IMR-90 (cell line): Measurements from ENCODE around the gene CRACDL. TPM values are rescaled to one million over a fixed set of nuclear protein-coding genes. Genes with fewer than 3 reads are reported as not detected.

Experiments used
- ATAC-seq: fragments of 200-7000 bp; cut with Tn5 transposase; 2 replicates; pipeline ENCODE4 v1.9.1; 2020; ENCODE audit warnings: low read depth, mild to moderate bottlenecking, moderate library complexity
- BruUV-seq: library from RNA; stranded (reverse); fragments of 400-500 nt; replicated peaks from 2 replicates; lab custom pipeline; 2021; lab: Mats Ljungman, UMichigan
- CTCF ChIA-PET: fragments of 300-600 bp; formaldehyde crosslinking; extraction: SDS; loops from one replicate; lab custom pipeline; 2021; ENCODE audit warnings: antibody characterized with exemption; lab: Yijun Ruan, JAX
- POLR2A ChIA-PET: fragments of 300-600 bp; sonication (Branson Sonifier 250); formaldehyde crosslinking; loops from one replicate; lab custom pipeline; 2022; ENCODE audit warnings: antibody characterized with exemption; ENCODE audit not compliant: unreplicated experiment; lab: Charles Lee
- DNase-seq: peaks from one replicate; pipeline ENCODE4 v3.0.0; 2013
- H2AFZ ChIP-seq: replicated peaks from 2 replicates; pipeline ENCODE3; 2013; ENCODE audit warnings: low read length, mild to moderate bottlenecking; ENCODE audit not compliant: poor library complexity
- H2AK5ac ChIP-seq: 2 replicates; pipeline ENCODE4 v1.6.1; 2013; ENCODE audit warnings: low read depth, low read length, inconsistent platforms
- H2AK9ac ChIP-seq: replicated peaks from 2 replicates; pipeline ENCODE3; 2013; ENCODE audit warnings: mild to moderate bottlenecking, low read depth, low read length, moderate library complexity; ENCODE audit not compliant: poor library complexity
- H2BK120ac ChIP-seq: 2 replicates; pipeline ENCODE4 v1.6.1; 2013; ENCODE audit warnings: low read depth, low read length, inconsistent platforms
- H2BK15ac ChIP-seq: 3 replicates; pipeline ENCODE4 v1.6.1; 2013; ENCODE audit warnings: low read depth, low read length, inconsistent platforms
- H2BK20ac ChIP-seq: 2 replicates; pipeline ENCODE4 v1.6.1; 2013; ENCODE audit warnings: low read depth, mild to moderate bottlenecking, inconsistent platforms, low read length, moderate library complexity
- H2BK5ac ChIP-seq: 2 replicates; pipeline ENCODE4 v1.6.1; 2013; ENCODE audit warnings: mild to moderate bottlenecking, low read depth, low read length, inconsistent platforms; ENCODE audit not compliant: poor library complexity, severe bottlenecking
- H3K14ac ChIP-seq: replicated peaks from 2 replicates; pipeline ENCODE4 v1.6.1; 2013; ENCODE audit warnings: low read depth, low read length, inconsistent platforms
- H3K18ac ChIP-seq: 2 replicates; pipeline ENCODE4 v1.6.1; 2013; ENCODE audit warnings: low read depth, low read length, control low read depth
- H3K23ac ChIP-seq: 2 replicates; pipeline ENCODE4 v1.6.1; 2013; ENCODE audit warnings: low read depth, low read length, inconsistent platforms
- H3K27ac ChIP-seq: 2 replicates; pipeline ENCODE4 v1.5.1; 2013; ENCODE audit warnings: mild to moderate bottlenecking, control low read depth, low read length; ENCODE audit not compliant: insufficient read depth
- H3K27me3 ChIP-seq: 2 replicates; pipeline ENCODE4 v1.6.1; 2013; ENCODE audit warnings: low read length; ENCODE audit not compliant: control insufficient read depth, insufficient read depth
- H3K36me3 ChIP-seq: 2 replicates; pipeline ENCODE4 v1.6.1; 2013; ENCODE audit warnings: low read length, mixed read lengths; ENCODE audit not compliant: control insufficient read depth, insufficient read depth
- H3K4ac ChIP-seq: 2 replicates; pipeline ENCODE4 v1.6.1; 2013; ENCODE audit warnings: low read depth, low read length, inconsistent platforms
- H3K4me1 ChIP-seq: 2 replicates; pipeline ENCODE4 v1.6.1; 2013; ENCODE audit warnings: low read length, mixed read lengths; ENCODE audit not compliant: control insufficient read depth, insufficient read depth
- H3K4me2 ChIP-seq: 2 replicates; pipeline ENCODE4 v1.6.1; 2013; ENCODE audit warnings: low read depth, mild to moderate bottlenecking, control low read depth, low read length, moderate library complexity
- H3K4me3 ChIP-seq: 2 replicates; pipeline ENCODE4 v1.5.1; 2013; ENCODE audit warnings: low read depth, mild to moderate bottlenecking, control low read depth, low read length, moderate library complexity; ENCODE audit not compliant: insufficient read depth
- H3K56ac ChIP-seq: 2 replicates; pipeline ENCODE4 v1.6.1; 2013; ENCODE audit warnings: low read length, inconsistent platforms; ENCODE audit not compliant: insufficient read depth; ENCODE audit errors: extremely low read depth
- H3K79me1 ChIP-seq, 2 experiments: 2 replicates each; pipeline ENCODE4 v1.6.1; 2013; ENCODE audit warnings: low read length in 2 of 2, inconsistent platforms in 1 of 2, low read depth in 1 of 2
- H3K9ac ChIP-seq: 2 replicates; pipeline ENCODE4 v1.6.1; 2013; ENCODE audit warnings: low read depth, low read length, control low read depth
- H3K9me1 ChIP-seq: 2 replicates; pipeline ENCODE4 v1.6.1; 2013; ENCODE audit warnings: low read length, inconsistent platforms; ENCODE audit not compliant: insufficient read depth
- H3K9me3 ChIP-seq: 2 replicates; pipeline ENCODE4 v1.6.1; 2013; ENCODE audit warnings: low read length; ENCODE audit not compliant: control insufficient read depth, insufficient read depth
- H4K20me1 ChIP-seq: 2 replicates; pipeline ENCODE4 v1.6.1; 2013; ENCODE audit warnings: low read length, inconsistent platforms; ENCODE audit not compliant: insufficient read depth
- H4K5ac ChIP-seq: 2 replicates; pipeline ENCODE4 v1.6.1; 2013; ENCODE audit warnings: mild to moderate bottlenecking, low read depth, low read length, control low read depth
- H4K8ac ChIP-seq, 2 experiments: 2 replicates each; pipeline ENCODE4 v1.6.1; 2013; ENCODE audit warnings: low read depth in 2 of 2, low read length in 2 of 2, control low read depth in 1 of 2, inconsistent platforms in 1 of 2
- H4K91ac ChIP-seq: 2 replicates; pipeline ENCODE4 v1.6.1; 2013; ENCODE audit warnings: low read depth, low read length, inconsistent platforms; ENCODE audit not compliant: insufficient read depth
- CEBPB ChIP-seq: IDR thresholded peaks from 2 replicates; pipeline ENCODE4 v1.6.1; 2012; ENCODE audit warnings: low read depth, low read length, improper control_type of control experiment
- MAZ ChIP-seq: IDR thresholded peaks from 2 replicates; pipeline ENCODE4 v1.6.1; 2012; ENCODE audit warnings: low read depth, mild to moderate bottlenecking, low read length, improper control_type of control experiment, moderate library complexity, borderline replicate concordance
- SMC3 ChIP-seq: fragments of 150-350 bp; IDR thresholded peaks from 2 replicates; pipeline ENCODE4 v1.6.1; 2016; ENCODE audit warnings: low read depth, mild to moderate bottlenecking, antibody characterized with exemption, low read length, moderate library complexity
- WGBS, 2 experiments: methylation state at CpG; one replicate each; pipeline versions ENCODE4 v1.1.5 to v1.1.7; 2013; ENCODE audit warnings: missing lambda C conversion rate in 2 of 2; ENCODE audit not compliant: insufficient read length in 1 of 2; ENCODE audit errors: extremely low coverage in 2 of 2; 5-methylcytosine and 5-hydroxymethylcytosine counted together
- dilution Hi-C: fragments of 300-500 bp; cut with HindIII; formaldehyde crosslinking; loops from one replicate; pipeline ENCODE4 v1.14.3; 2018; ENCODE audit warnings: low sequenced_read_pairs; ENCODE audit not compliant: unreplicated experiment
- in situ Hi-C: fragments of 300-500 bp; cut with MboI; formaldehyde crosslinking; loops from 3 replicates; pipeline ENCODE4 v1.14.3; 2019; ENCODE audit warnings: low sequenced_read_pairs, inconsistent platforms, mixed read lengths
- intact Hi-C: fragments of 100-400 bp; cut with micrococcal nuclease; formaldehyde crosslinking; loops from 2 replicates; pipeline ENCODE4 v1.10.0; 2022
- polyA plus RNA-seq, 3 experiments: library from polyadenylated mRNA; depleted of rRNA; stranded (reverse); fragments of >200 nt; gene quantifications; 2 replicates each; pipeline ENCODE4 v1.2.3, GENCODE V29; 2012; ENCODE audit warnings: low replicate concordance in 1 of 3
- total RNA-seq: library from RNA; depleted of rRNA; stranded (reverse); fragments of >200 nt; gene quantifications from 2 replicates; pipeline ENCODE4 v1.2.3, GENCODE V29; 2012

The CRACDL gene
- total and polyA plus RNA-seq, 2 of the 4 experiments (the other 2 are of a cell fraction), result not detected

GRCh38 chr2:98805412-98806171 is 130.4 kb downstream of the CRACDL start:
- dilution Hi-C loops (no loop called here), intact Hi-C loops (no loop called here), in situ Hi-C loops (no loop called here)
- Histone ChIP-seq H2BK15ac (no peak overlapping the region), H3K23ac (no peak overlapping the region), H4K91ac (no peak overlapping the region), H2AK9ac (no peak overlapping the region), H2BK120ac (no peak overlapping the region), H3K56ac (no peak overlapping the region), H3K9me1 (no peaks in the 10 kb centered on the region), H3K27me3 (peaks cover 11% of the 10 kb centered on the region; the same call in 1 of the 2 replicates), H4K8ac (no peak overlapping the region), H4K20me1 (no peaks in the 10 kb centered on the region), H3K18ac (no peak overlapping the region), H3K4me1 (no peaks in the 10 kb centered on the region), H2BK20ac (no peak overlapping the region), H4K5ac (no peak overlapping the region), H3K4me3 (no peak overlapping the region), H3K9me3 (no peaks in the 10 kb centered on the region), H3K36me3 (no peaks in the 10 kb centered on the region), H3K4ac (no peak overlapping the region), H2AFZ (no peak overlapping the region), H2AK5ac (no peak overlapping the region), H3K14ac (no peak overlapping the region), H2BK5ac (no peak overlapping the region), H3K9ac (no peak overlapping the region), H3K27ac (no peak overlapping the region), H3K79me1 (no peaks in the 10 kb centered on the region), H3K4me2 (no peak overlapping the region)
- DNase-seq (peak; percentile 8), ATAC-seq (no peak; the same call in 1 of the 2 replicates)
- ChIA-PET CTCF (no interaction called here), POLR2A (no interaction called here)
- BruUV-seq, result no TSS peak
- no peak for TF ChIP-seq SMC3
- peak; percentile 68 for TF ChIP-seq CEBPB
- no peak for TF ChIP-seq MAZ
- WGBS, 2 experiments, result 7% methylated on average over 3 of the region's 12 CpGs; no CpG with 5 or more reads in 1 of the 2 experiments
